CD4-positive, alpha-beta T cell treated with Interleukin-17A for 4 hours (primary cell): ENCODE results near the gene GSG1L.

Experiments used
- DNase-seq: peaks from one replicate; pipeline ENCODE4 v3.0.0-alpha.2; 2020; ENCODE audit warnings: mixed read lengths

GSG1L gene

GRCh38 chr16:28062261-28062846 is 1.2 kb downstream of the GSG1L start:
- DNase-seq, result no peak

- no peak for DNase-seq
Observed at GRCh38 chr16:28061352-28062101, 2.0 kb downstream of the GSG1L start.

GRCh38 chr16:28059841-28060575 is 3.5 kb downstream of the GSG1L start:
- no peak for DNase-seq

GRCh38 chr16:28058839-28059589 is 4.5 kb downstream of the GSG1L start:
- no peak for DNase-seq

GRCh38 chr16:28057949-28058348 is 5.6 kb downstream of the GSG1L start:
- DNase-seq, result no peak

- DNase-seq, result no peak
Observed at GRCh38 chr16:28053461-28053860, 10.1 kb downstream of the GSG1L start.

GRCh38 chr16:28052274-28053128 is 11.0 kb downstream of the GSG1L start:
- DNase-seq, result no peak

GRCh38 chr16:28051486-28051885 is 12.0 kb downstream of the GSG1L start:
- DNase-seq, result no peak

GRCh38 chr16:28042811-28043210 is 20.7 kb downstream of the GSG1L start:
- no peak for DNase-seq

GRCh38 chr16:28041615-28042014 is 21.9 kb downstream of the GSG1L start:
- DNase-seq, result no peak

GRCh38 chr16:28040039-28040438 is 23.5 kb downstream of the GSG1L start:
- no peak for DNase-seq

- no peak for DNase-seq
Observed at GRCh38 chr16:28039493-28039892, 24.0 kb downstream of the GSG1L start.

GRCh38 chr16:28038409-28038808 is 25.1 kb downstream of the GSG1L start:
- DNase-seq, result no peak

- no peak for DNase-seq
Observed at GRCh38 chr16:28035866-28036393, 27.6 kb downstream of the GSG1L start.

GRCh38 chr16:28033870-28034269 is 29.6 kb downstream of the GSG1L start:
- DNase-seq, result no peak

- DNase-seq, result no peak
Observed at GRCh38 chr16:28029387-28030002, 34.0 kb downstream of the GSG1L start.

- DNase-seq, result no peak
Observed at GRCh38 chr16:28027055-28027454, 36.5 kb downstream of the GSG1L start.

- no peak for DNase-seq
Observed at GRCh38 chr16:28025631-28026030, 37.9 kb downstream of the GSG1L start.

- DNase-seq, result no peak
Observed at GRCh38 chr16:28019218-28019617, 44.3 kb downstream of the GSG1L start.

- DNase-seq, result no peak
Observed at GRCh38 chr16:28014851-28015250, 48.7 kb downstream of the GSG1L start.

- DNase-seq, result no peak
Observed at GRCh38 chr16:28013878-28014277, 49.6 kb downstream of the GSG1L start.

GRCh38 chr16:28013392-28013791 is 50.1 kb downstream of the GSG1L start:
- no peak for DNase-seq
